GM19468 (cell line): ENCODE results near the gene ATP2B2.
"Not testable (repeated sequence)": the region's sequence is repeated elsewhere in the genome, so short reads cannot be mapped to it uniquely, and the experiment has no call there.

Experiments
- ATAC-seq: cut with Tn5 transposase; IDR thresholded peaks from one replicate; pipeline ENCODE4 v1.9.1; 2021; ENCODE audit warnings: mild to moderate bottlenecking, moderate library complexity, moderate number of reproducible peaks; ENCODE audit not compliant: unreplicated experiment; ENCODE audit errors: extremely low read depth

The ATP2B2 gene

DNA sequence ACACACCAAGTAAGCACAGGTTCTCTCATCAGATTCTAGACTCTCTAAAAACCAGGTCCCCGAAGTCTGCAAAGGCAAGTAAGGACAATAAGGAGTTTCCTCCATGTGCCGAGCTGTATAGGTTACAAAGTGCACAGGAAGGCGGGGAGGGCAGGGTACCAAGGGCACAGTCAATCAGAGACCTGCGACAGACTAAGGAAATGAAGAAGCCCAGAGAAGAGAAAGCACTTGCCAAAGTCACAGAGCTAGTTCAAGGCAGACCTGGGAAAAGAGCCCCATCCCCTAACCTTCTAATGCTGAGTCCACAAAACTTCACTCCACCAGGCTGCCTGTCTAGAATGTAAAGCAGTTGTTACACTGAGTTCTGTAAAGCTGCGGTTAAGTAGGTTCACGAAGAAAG is 186.1 kb downstream of the ATP2B2 start:
- ATAC-seq = no peak

DNA sequence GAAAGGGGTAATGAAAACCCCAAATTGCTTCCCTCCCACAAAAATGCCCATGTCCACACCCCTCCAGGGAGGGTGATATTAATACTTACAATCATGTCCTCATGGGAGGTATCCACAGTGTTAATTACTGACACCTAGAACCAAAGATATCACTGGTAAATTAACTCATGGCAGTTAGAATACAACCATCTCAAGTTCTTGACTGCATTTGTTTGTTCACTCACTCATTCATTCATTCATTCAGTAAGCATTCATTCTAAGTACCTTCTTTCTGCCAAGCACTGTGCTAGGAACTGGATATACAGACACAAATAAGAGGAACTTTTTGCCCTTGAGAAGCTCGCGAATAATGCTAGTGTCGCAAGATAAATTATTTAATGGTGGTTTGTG is 187.4 kb downstream of the ATP2B2 start:
- ATAC-seq = no peak

DNA sequence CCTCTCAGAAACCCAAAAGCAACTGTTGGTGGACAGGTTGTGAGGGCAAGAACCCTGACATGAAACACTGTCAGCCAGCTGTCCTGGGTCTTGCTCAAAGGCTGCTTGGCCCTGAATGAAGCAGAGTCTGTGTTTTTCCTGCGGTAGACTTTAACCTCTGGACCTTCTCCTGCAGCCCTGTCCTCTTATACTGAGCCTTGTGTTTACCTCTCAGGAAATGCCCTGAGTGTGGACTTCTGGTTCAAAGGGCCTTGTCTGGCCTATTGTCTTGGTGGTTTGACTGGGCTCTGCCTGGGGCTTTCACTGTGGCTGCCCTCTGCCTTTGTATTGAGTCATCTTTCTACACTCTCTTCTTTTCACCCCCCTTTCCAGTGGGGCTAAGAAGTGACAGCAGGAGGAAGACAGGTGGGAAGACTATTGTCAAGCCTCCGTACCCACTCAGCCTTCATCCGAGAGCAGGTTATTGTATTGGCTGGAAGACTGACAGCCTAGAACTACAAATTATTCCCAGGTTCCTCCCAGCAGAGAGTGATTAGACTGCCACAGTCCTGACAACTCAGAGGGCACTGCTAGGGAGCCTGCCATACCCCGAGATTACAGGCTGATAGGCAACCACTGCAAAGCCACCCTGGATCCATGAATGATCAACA is 187.9 kb downstream of the ATP2B2 start:
- no peak for ATAC-seq

DNA sequence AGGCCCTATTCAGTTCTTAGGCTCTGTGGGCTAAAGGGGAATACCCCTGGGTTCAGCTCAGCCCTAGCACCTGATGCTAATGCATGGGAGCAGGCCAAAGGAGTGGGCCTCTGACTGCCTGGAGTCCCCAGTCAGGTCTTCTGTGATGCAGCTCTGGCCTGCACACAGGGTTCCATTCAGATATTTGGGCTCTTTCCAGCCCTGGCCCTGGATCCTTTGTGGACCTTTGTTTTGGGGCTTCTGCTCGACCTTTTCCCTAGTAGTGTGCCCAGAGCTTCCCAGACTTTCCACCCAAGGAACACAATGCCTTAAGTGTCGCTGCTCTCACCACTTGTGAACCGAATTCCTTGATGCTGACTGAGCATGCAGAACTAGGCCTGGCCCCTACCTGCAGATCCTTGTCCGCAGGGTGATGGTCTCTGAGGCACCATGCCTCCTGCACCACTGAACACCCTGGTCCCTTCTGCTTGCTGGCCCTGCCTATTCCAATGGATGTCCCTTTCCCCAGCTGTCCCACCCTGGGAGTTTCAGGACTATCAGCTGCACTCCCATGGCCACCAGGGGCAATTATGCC is 189.5 kb downstream of the ATP2B2 start:
- no peak for ATAC-seq

DNA sequence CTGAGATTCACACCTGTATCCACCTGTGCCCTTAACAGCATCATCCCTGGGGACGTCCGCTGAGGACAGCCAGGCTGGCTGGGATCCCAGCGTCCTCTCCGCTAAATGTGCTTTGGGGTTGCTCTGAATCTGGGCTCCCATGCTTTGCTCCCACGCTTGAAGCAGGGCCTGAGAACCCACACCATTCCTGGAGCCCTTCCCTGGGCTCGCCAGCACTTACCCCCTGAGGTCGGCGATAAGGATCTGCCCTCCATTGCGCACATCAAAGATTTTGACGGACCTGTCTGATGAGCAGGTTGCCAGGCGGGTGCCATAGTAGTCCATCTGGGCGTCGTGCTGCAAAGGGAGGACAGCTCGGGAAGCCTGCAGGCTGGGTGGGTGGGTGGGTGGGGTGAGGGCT is 190.3 kb downstream of the ATP2B2 start:
- ATAC-seq = no peak

DNA sequence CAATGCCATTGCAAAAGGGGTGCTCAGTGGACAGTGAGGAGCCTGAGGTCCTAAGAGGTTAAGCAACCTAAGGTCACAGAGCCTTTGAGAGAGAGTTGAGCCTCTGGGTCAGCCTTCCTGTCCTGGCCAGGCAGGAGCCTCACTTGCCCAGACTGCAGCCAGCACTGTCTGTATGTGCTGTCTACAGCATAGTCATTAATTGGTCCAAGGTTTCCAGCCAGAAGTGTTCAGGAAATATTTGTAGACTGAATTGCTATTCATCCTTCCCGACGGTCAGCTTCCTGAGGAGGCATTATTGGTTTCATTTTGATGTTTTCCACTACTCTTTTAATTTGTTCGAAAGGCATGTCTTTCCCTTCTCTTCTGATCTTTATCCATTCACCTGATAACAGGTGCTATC is 192.5 kb downstream of the ATP2B2 start:
- no peak for ATAC-seq

DNA sequence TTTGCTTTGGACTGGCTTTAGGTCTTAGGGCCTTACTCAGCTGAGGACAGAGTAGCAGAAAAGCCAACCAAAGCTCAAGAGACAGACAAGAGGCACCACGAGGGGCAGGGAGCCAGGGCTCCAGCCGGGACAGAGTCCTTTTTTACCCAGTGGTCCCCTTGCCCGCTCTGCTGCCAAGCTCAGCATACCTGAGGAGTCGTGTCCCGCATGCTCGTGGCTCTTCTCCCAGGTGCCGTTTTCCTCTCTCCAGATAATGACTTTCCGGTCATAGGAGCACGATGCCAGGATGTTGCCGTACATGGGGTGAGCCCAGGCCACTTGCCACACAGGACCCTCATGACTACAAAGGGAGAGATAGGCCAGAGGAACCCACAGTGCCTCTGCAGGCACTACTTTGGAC is 193.0 kb downstream of the ATP2B2 start:
- ATAC-seq = no peak

DNA sequence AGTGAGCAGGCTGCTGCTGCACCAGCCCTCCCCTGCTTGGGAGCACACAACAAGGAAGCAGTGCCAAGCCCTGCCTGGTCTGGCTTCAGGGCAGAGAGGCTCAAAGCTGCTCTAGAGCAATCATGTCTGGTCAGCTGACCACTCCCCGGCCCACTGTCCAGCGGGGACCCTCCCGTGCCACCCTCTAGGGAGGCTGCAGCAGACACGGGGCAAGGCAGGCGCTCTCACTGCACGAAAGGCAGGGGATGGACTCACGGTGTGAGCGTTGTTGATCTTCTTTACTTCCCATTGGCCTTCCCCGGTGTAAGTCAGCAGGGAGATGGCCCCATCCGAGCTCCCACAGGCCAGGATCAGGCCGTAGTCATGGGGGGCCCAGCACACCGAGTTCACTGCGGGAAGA is 193.7 kb downstream of the ATP2B2 start:
- no peak for ATAC-seq

DNA sequence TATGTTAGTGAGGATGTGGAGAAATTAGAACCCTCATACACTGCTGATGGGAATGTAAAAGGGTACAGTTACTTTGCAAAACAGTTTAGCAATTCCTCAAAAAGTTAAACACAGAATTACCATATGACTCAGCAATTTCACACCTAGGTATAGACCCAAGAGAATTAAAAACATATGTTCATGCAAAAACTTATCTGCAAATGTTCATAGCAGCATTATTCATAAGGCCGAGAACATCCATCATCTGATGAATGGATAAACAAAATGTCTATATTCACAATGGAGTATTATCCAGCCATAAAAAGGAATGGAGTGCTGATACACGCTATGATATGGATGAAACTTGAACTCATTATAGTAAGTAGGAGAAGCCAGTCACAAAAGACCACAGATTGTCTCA is 194.8 kb downstream of the ATP2B2 start:
- ATAC-seq = no peak

DNA sequence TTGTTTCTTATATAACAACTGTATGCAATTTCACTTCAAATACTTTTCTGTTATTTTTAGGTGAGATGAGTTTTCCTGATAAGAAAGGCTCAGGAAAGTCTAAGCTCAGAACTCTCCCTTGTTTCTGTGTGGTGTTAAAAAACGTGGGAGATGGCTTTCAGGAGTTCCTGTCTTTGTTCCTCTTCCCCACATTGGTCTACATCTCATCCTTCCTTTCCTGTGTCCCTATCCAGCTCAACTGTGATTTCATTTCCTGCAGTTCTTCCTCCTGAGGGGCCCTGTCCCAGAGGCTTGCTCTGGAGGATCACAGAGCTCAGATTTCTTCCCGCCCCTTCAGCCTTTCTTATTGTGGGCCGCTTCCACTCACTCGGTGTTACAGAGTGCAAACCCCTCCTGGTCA is 195.7 kb downstream of the ATP2B2 start:
- no peak for ATAC-seq

DNA sequence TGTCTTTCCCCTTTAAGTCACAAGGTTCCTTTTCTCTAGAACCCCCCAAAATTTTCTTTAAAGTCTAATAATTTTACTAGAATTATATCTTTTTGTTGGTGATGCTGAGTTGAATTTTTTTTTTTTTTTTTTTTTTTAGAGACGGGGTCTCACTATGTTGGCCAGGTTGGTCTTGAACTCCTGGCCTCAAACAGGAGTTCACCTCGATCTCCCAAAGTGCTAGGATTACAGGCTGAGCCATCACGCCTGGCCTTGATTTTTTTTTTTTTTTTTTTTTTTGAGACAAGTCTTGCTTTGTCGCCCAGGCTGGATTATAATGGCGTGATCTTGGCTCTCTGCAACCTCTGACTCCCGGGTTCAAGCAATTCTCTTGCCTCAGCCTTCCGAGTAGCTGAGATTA is 196.7 kb downstream of the ATP2B2 start:
- ATAC-seq = no peak

DNA sequence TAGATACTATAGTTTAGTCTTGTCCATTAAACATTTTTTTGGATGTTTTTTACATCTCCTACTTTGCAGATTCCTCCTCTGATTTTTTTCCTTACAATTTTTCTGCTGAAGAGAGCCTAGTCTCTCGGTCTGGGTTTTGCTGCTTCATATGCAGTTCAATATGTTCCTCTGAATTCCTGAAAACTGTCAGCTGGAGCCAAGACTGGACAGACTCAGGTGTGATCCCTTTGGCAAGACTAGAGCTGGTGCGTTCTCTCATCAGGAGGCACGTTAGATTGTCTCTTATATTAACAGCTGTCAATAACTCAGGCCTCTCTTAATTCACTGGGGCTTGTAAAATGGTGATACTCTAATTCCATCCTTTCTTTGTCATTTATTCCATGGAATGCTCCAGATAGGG is 199.2 kb downstream of the ATP2B2 start:
- no peak for ATAC-seq

DNA sequence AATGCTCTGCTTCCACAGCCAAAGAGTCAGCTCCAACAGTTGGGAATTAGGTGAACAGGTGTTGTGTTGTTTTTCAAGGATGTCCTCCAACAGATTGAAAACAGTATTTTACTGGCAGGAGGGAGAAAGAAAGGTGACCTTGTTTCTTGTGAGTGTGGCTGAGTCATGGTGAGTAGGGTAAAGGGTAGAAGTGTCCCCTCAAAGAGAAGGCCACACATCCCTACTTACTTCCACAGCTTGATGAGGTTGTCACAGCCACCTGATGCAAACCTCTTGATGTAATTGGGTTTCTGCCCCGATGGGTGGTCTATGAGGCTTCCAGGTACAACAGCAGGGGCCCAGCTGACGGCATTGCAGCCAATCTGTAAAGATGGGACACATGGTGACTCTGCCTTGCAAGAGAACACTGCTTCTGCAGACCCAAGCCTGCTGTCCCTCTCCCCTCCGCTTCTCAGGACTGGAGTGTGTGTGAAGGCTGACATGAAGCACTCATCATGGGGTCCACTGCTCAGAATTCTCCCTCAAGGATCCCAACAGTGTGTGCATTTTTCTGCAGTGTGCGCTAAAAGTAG is 200.0 kb downstream of the ATP2B2 start:
- ATAC-seq = no peak

DNA sequence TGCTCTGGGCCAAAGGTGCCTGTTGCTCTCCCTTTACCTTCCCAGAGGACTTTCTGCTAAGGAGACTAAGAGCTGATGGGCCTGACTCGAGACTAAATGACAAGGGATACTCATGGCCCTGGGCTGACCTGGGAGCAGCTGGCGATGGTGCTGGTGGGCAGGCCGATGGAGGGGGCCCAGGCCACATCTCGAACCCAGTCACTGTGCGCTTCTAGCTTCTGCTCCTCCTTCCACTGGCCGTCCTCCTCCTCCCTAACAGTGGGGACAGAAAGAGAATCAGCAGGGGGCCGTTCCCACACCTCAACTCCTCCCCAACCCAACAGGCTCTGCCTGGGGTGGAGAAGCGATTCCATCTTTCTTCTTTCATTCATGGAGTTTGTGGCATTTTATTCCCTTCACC is 200.5 kb downstream of the ATP2B2 start:
- no peak for ATAC-seq

DNA sequence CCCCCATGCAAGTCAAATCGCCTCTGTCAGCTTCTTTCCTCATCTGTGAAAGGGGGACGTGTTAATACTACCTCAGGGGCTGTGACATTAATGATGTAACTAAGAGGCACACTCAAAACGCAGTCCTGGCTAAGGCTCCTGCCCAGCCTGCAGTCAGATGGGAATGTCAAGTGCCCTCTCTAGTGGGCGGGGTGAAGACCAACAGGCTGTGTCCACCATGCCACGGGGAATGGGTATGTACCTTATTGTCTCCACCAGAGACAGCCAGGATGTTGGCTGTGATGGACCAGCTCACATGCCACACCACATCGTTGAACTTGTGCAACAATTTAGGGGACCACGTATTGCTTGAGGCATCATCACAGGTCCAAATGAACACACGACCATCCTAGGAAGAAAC is 201.6 kb downstream of the ATP2B2 start:
- no peak for ATAC-seq

DNA sequence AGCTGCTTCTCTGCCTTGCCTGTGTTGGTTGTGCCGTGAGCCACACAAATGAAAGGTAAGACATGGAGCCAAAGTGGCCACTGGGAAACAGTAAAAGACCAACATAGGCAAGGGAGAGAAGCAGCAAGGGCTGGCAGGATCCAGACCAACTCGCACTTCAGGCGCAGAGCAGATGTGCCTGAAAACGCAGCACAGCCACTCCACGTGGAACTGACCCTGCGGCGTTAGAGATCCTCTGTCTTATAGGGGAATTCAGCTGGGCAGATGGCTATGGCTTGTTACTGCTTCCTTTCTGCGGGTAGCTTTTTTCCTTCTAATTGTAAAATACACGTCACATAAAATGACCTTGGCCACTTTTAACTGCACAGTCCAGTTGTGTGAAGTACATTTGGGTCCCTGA is 202.3 kb downstream of the ATP2B2 start:
- no peak for ATAC-seq

DNA sequence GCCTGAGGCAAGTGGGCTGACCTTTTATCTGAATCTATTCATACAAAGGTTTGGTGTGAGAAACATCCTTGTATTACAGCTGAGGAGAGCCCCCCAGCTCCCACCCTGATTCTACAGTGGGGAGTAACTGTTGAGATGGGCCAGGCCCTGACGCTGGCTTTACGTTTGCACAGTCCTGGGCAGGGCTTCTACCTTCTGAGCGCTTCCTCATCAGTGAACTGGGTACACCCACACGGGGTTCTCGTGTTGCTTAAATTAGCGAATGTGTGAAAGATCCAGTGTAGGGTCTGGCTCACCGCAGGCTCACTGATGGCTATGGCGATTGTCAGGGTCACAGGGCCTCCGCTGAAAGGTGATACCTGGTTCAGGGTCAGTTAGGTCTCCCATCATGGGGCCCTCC is 205.3 kb downstream of the ATP2B2 start:
- no peak for ATAC-seq

DNA sequence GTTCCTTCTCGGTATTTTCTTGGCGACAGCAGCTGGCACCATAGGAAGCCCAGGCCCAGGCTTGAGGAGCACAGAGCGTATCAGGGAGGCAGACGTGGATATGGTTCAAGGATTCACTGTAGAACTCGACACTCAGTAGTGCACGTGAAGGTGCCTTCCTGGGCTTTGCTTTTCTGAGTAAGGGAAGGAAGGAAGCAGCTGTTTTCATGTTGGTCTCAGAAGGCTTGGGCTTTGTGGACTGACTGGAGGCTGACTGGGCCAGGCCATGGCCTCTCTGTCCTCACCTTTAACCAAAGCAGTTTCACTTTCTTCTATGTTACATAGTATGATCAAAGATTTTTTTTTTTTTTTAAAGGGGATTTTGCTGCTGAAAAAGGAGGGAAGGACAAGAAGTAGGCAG is 205.7 kb downstream of the ATP2B2 start:
- peak; percentile 30 for ATAC-seq

DNA sequence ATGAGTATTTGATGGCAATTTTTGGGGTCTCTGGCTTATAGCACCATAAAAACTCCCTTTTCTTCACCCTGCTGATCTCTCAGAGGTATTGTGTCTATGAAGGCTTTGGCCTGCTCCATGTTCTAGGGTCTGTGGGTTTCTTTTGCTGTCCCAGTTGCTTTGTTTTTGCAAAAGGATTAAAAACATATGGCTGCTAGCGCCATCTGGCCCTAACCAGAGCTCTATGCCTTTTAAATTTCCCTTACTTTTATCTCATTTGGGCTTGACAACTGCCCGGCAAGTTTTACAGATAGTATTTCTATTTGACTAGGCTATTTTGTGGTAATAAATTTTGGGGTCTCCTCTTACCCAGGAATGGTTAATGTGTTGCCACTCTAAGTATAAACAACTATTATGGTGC is 206.2 kb downstream of the ATP2B2 start:
- ATAC-seq = no peak

DNA sequence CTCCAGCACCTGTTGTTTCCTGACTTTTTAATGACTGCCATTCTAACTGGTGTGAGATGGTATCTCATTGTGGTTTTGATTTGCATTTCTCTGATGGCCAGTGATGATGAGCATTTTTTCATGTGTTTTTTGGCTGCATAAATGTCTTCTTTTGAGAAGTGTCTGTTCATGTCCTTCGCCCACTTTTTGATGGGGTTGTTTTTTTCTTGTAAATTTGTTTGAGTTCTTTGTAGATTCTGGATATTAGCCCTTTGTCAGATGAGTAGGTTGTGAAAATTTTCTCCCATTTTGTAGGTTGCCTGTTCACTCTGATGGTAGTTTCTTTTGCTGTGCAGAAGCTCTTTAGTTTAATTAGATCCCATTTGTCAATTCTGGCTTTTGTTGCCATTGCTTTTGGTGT is 207.3 kb downstream of the ATP2B2 start:
- ATAC-seq = not testable (repeated sequence)

DNA sequence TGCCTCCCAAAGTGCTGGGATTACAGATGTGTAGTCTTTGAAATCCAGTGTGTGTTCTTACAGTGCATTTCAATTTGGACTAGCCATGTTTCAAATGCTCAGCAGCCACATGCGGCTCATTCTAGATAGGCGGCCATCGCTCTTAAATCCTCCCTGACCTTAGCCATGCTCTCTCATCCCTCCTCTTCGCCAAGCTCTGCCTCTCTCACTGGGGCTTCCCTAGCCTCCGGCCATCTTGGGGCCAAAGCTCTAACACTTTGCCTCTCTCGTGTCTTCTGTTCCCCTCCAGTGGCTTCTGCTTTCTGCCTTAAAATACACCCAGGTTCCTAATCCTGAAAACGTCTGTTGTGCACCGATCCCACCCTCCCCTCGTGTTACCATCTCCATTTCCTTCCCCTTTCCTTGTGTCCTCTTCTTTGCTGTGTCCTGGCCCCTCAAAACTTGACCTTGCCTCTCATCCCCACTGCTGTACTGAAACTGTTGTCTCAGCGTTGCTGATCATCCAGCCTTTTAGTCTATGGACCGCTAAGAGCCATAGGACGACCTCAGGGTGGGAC is 211.3 kb downstream of the ATP2B2 start:
- ATAC-seq = no peak
